Mesenchymal stem cell (in vitro differentiated cells and primary cell): ENCODE data around the gene RPL41.
A peak's percentile ranks its signal among the peaks of the same experiment; 100 is the strongest.

ENCODE experiments used
- DNase-seq: peaks from one replicate; pipeline ENCODE4 v3.0.0-alpha.2; 2013
- H2AFZ ChIP-seq: one replicate; pipeline ENCODE4 v1.6.1; 2013; ENCODE audit warnings: low read depth, mild to moderate bottlenecking, control low read depth, inconsistent platforms, low read length, moderate library complexity
- H2AK5ac ChIP-seq: 2 replicates; pipeline ENCODE4 v1.6.1; 2013; ENCODE audit warnings: low read length, moderate library complexity, mild to moderate bottlenecking, inconsistent platforms; ENCODE audit not compliant: severe bottlenecking
- H2BK120ac ChIP-seq: one replicate; pipeline ENCODE4 v1.6.1; 2013; ENCODE audit warnings: low read depth, mild to moderate bottlenecking, inconsistent platforms, low read length, moderate library complexity
- H2BK12ac ChIP-seq, 2 experiments: one replicate each; pipeline ENCODE4 v1.6.1; 2013; ENCODE audit warnings: inconsistent platforms in 2 of 2, low read length in 2 of 2, mild to moderate bottlenecking in 2 of 2, moderate library complexity in 2 of 2, control low read depth in 1 of 2
- H2BK15ac ChIP-seq: one replicate; pipeline ENCODE4 v1.6.1; 2013; ENCODE audit warnings: mild to moderate bottlenecking, low read depth, inconsistent platforms; ENCODE audit not compliant: poor library complexity, severe bottlenecking
- H2BK5ac ChIP-seq: 2 replicates; pipeline ENCODE4 v1.6.1; 2013; ENCODE audit warnings: low read depth, mild to moderate bottlenecking, low read length, control low read depth, inconsistent platforms; ENCODE audit not compliant: poor library complexity, severe bottlenecking
- H3K14ac ChIP-seq, 2 experiments: one replicate each; pipeline ENCODE4 v1.6.1; 2013; ENCODE audit warnings: inconsistent platforms in 2 of 2, low read length in 2 of 2, control low read depth in 1 of 2, mild to moderate bottlenecking in 1 of 2, moderate library complexity in 1 of 2
- H3K18ac ChIP-seq, 2 experiments: one replicate each; pipeline ENCODE4 v1.6.1; 2013; ENCODE audit warnings: inconsistent platforms in 2 of 2, low read length in 2 of 2, control low read depth in 1 of 2, low read depth in 1 of 2, mild to moderate bottlenecking in 1 of 2
- H3K23ac ChIP-seq, 2 experiments: one replicate each; pipeline ENCODE4 v1.6.1; 2013; ENCODE audit warnings: inconsistent platforms in 2 of 2, low read length in 2 of 2, mild to moderate bottlenecking in 2 of 2, moderate library complexity in 2 of 2, control low read depth in 1 of 2
- H3K27ac ChIP-seq: 2 replicates; pipeline ENCODE4 v1.5.1; 2013; ENCODE audit warnings: mild to moderate bottlenecking, moderate library complexity, low read length, control low read depth, inconsistent platforms; ENCODE audit not compliant: poor library complexity, severe bottlenecking
- H3K27me3 ChIP-seq, 2 experiments: 2 replicates each; pipeline versions ENCODE4 v1.6.1 to v1.7.0; 2013; ENCODE audit warnings: low read length in 2 of 2, mild to moderate bottlenecking in 2 of 2, moderate library complexity in 2 of 2, control low read depth in 1 of 2, inconsistent platforms in 1 of 2; ENCODE audit not compliant: control insufficient read depth in 1 of 2, insufficient read depth in 1 of 2
- H3K36me3 ChIP-seq, 2 experiments: 2 replicates each; pipeline versions ENCODE4 v1.6.1 to v1.7.0; 2013; ENCODE audit warnings: low read length in 2 of 2, control low read depth in 1 of 2, inconsistent platforms in 1 of 2, low read depth in 1 of 2, mild to moderate bottlenecking in 1 of 2; ENCODE audit not compliant: insufficient read depth in 2 of 2, control insufficient read depth in 1 of 2
- H3K4ac ChIP-seq, 2 experiments: one replicate each; pipeline ENCODE4 v1.6.1; 2013; ENCODE audit warnings: inconsistent platforms in 2 of 2, low read length in 2 of 2, mild to moderate bottlenecking in 2 of 2, moderate library complexity in 2 of 2, control low read depth in 1 of 2, low read depth in 1 of 2
- H3K4me1 ChIP-seq: 2 replicates; pipeline ENCODE4 v1.6.1; 2013; ENCODE audit warnings: low read depth, low read length, control low read depth; ENCODE audit not compliant: control insufficient read depth, insufficient read depth
- H3K4me2 ChIP-seq: 2 replicates; pipeline ENCODE4 v1.6.1; 2013; ENCODE audit warnings: low read length, mild to moderate bottlenecking, inconsistent platforms; ENCODE audit not compliant: poor library complexity, severe bottlenecking
- H3K4me3 ChIP-seq, 2 experiments: 2 replicates each; pipeline versions ENCODE4 v1.5.1 to v1.7.0; 2013; ENCODE audit warnings: low read length in 2 of 2, mild to moderate bottlenecking in 2 of 2, control low read depth in 1 of 2, low read depth in 1 of 2; ENCODE audit not compliant: insufficient read depth in 1 of 2
- H3K79me1 ChIP-seq: replicated peaks from 2 replicates; pipeline ENCODE4 v1.6.1; 2013; ENCODE audit warnings: mild to moderate bottlenecking, control low read depth, low read length, inconsistent platforms; ENCODE audit not compliant: poor library complexity, severe bottlenecking
- H3K9ac ChIP-seq: 2 replicates; pipeline ENCODE4 v1.7.0; 2013; ENCODE audit warnings: mild to moderate bottlenecking, low read length, moderate library complexity
- H3K9me3 ChIP-seq: 2 replicates; pipeline ENCODE4 v1.7.0; 2013; ENCODE audit warnings: mild to moderate bottlenecking, low read length; ENCODE audit not compliant: control insufficient read depth
- H4K8ac ChIP-seq: one replicate; pipeline ENCODE4 v1.6.1; 2013; ENCODE audit warnings: inconsistent platforms, mild to moderate bottlenecking, low read length, moderate library complexity
- H4K91ac ChIP-seq: one replicate; pipeline ENCODE4 v1.6.1; 2013; ENCODE audit warnings: mild to moderate bottlenecking, low read length, inconsistent platforms
- WGBS: methylation state at CpG from one replicate; pipeline ENCODE4 v1.1.7; 2013; ENCODE audit warnings: mixed read lengths; 5-methylcytosine and 5-hydroxymethylcytosine counted together

RPL41 gene

GRCh38 chr12:56162468-56163290 is 46.2 kb downstream of the RPL41 start:
- Histone ChIP-seq H2BK12ac (no peak overlapping the region), H3K4me2 (no peak overlapping the region), H3K4ac (no peak overlapping the region), H3K27ac (peak overlapping the region; percentile 47), H3K4me3 (no peak overlapping the region), H3K23ac (no peak overlapping the region), H2AK5ac (no peak overlapping the region), H3K14ac (no peak overlapping the region), H2BK15ac (no peak overlapping the region), H2BK120ac (no peak overlapping the region), H3K9ac (peak overlapping the region; percentile 52), H4K91ac (no peak overlapping the region), H3K79me1 (no peaks in the 10 kb centered on the region), H3K18ac (no peak overlapping the region), H2BK5ac (no peak overlapping the region), H3K9me3 (no peaks in the 10 kb centered on the region), H4K8ac (no peak overlapping the region), H3K36me3 (peaks cover 69 to 80% of the 10 kb centered on the region in 2 experiments), H3K27me3 (no peaks in the 10 kb centered on the region), H2AFZ (no peak overlapping the region), H3K4me1 (peaks cover 26% of the 10 kb centered on the region)
- DNase-seq = no peak
- WGBS = 77% methylated on average over 7 of the region's 11 CpGs

- H4K8ac ChIP-seq = no peak overlapping the region
- H2BK15ac ChIP-seq = no peak overlapping the region
- peaks cover 2% of the 10 kb centered on the region for H3K79me1 ChIP-seq
- H3K27ac ChIP-seq = peak overlapping the region; percentile 8
- no peak overlapping the region for H3K4me2 ChIP-seq
- no peak overlapping the region for H3K9ac ChIP-seq
- H3K36me3 ChIP-seq = peaks cover 80 to 90% of the 10 kb centered on the region in 2 experiments
- H3K23ac ChIP-seq = no peak overlapping the region
- no peak overlapping the region for H2BK5ac ChIP-seq
- no peaks in the 10 kb centered on the region for H3K27me3 ChIP-seq
- no peak overlapping the region for H2AK5ac ChIP-seq
- H3K4ac ChIP-seq = no peak overlapping the region
- no peak overlapping the region for H4K91ac ChIP-seq
- no peak overlapping the region for H2BK120ac ChIP-seq
- H2AFZ ChIP-seq = no peak overlapping the region
- no peaks in the 10 kb centered on the region for H3K9me3 ChIP-seq
- H3K4me1 ChIP-seq = peaks cover 26% of the 10 kb centered on the region
- 82% methylated on average over 5 of the region's 11 CpGs for WGBS
- no peak overlapping the region for H3K4me3 ChIP-seq
- no peak overlapping the region for H2BK12ac ChIP-seq
- H3K18ac ChIP-seq = no peak overlapping the region
- DNase-seq = no peak
- no peak overlapping the region for H3K14ac ChIP-seq
These were observed 47.3 kb downstream of the RPL41 start for GRCh38 chr12:56163533-56164344.

- H3K9ac ChIP-seq = no peak overlapping the region
- WGBS = 98% methylated on average over 16 of the region's 17 CpGs
- peaks cover 26% of the 10 kb centered on the region for H3K4me1 ChIP-seq
- H3K23ac ChIP-seq = no peak overlapping the region
- H3K27me3 ChIP-seq = no peaks in the 10 kb centered on the region
- H2BK5ac ChIP-seq = no peak overlapping the region
- no peak overlapping the region for H3K4me2 ChIP-seq
- no peak for DNase-seq
- no peak overlapping the region for H3K18ac ChIP-seq
- peaks cover 85 to 95% of the 10 kb centered on the region in 2 experiments for H3K36me3 ChIP-seq
- H2AK5ac ChIP-seq = no peak overlapping the region
- peaks cover 2% of the 10 kb centered on the region for H3K79me1 ChIP-seq
- H2BK12ac ChIP-seq = peak overlapping the region in 1 of 2 experiments; percentile 40
- no peak overlapping the region for H3K27ac ChIP-seq
- H4K8ac ChIP-seq = no peak overlapping the region
- no peak overlapping the region for H3K14ac ChIP-seq
- H2AFZ ChIP-seq = no peak overlapping the region
- H4K91ac ChIP-seq = no peak overlapping the region
- H2BK15ac ChIP-seq = no peak overlapping the region
- no peak overlapping the region for H3K4ac ChIP-seq
- no peak overlapping the region for H2BK120ac ChIP-seq
- no peak overlapping the region for H3K4me3 ChIP-seq
- H3K9me3 ChIP-seq = no peaks in the 10 kb centered on the region
These were observed 47.9 kb downstream of the RPL41 start for GRCh38 chr12:56164345-56164729.

- Histone ChIP-seq H3K27me3 (no peaks in the 10 kb centered on the region), H4K8ac (peak overlapping the region; percentile 42), H3K4me2 (no peak overlapping the region), H3K4me3 (no peak overlapping the region), H3K23ac (no peak overlapping the region), H2AFZ (no peak overlapping the region), H4K91ac (no peak overlapping the region), H2BK120ac (no peak overlapping the region), H3K79me1 (peaks cover 2% of the 10 kb centered on the region), H2BK12ac (no peak overlapping the region), H3K27ac (peak overlapping the region; percentile 9), H3K36me3 (peaks cover 85 to 95% of the 10 kb centered on the region in 2 experiments), H3K14ac (no peak overlapping the region), H2AK5ac (no peak overlapping the region), H3K9me3 (no peaks in the 10 kb centered on the region), H3K4me1 (peaks cover 23% of the 10 kb centered on the region), H3K9ac (no peak overlapping the region), H3K4ac (no peak overlapping the region), H2BK5ac (no peak overlapping the region), H3K18ac (no peak overlapping the region), H2BK15ac (no peak overlapping the region)
- WGBS = 91% methylated on average over 4 of the region's 4 CpGs
- DNase-seq = no peak
These were observed 48.9 kb downstream of the RPL41 start for GRCh38 chr12:56165369-56165768.
